GM12873 (cell line): ENCODE data around the gene C9orf43.

Source experiments
- TF ChIP-seq, protein P1 (sequence below): IDR thresholded peaks from 2 replicates; pipeline ENCODE4 v1.5.1; 2012; ENCODE audit warnings: low read depth, mild to moderate bottlenecking, moderate library complexity, low read length, control low read depth; ENCODE audit not compliant: insufficient read depth; ENCODE audit errors: missing control alignments

Gene C9orf43

GRCh38 chr9:113471143-113471542 is 60.6 kb downstream of the C9orf43 start:
- TF ChIP-seq, protein P1, sequence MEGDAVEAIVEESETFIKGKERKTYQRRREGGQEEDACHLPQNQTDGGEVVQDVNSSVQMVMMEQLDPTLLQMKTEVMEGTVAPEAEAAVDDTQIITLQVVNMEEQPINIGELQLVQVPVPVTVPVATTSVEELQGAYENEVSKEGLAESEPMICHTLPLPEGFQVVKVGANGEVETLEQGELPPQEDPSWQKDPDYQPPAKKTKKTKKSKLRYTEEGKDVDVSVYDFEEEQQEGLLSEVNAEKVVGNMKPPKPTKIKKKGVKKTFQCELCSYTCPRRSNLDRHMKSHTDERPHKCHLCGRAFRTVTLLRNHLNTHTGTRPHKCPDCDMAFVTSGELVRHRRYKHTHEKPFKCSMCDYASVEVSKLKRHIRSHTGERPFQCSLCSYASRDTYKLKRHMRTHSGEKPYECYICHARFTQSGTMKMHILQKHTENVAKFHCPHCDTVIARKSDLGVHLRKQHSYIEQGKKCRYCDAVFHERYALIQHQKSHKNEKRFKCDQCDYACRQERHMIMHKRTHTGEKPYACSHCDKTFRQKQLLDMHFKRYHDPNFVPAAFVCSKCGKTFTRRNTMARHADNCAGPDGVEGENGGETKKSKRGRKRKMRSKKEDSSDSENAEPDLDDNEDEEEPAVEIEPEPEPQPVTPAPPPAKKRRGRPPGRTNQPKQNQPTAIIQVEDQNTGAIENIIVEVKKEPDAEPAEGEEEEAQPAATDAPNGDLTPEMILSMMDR = no peak

DNA sequence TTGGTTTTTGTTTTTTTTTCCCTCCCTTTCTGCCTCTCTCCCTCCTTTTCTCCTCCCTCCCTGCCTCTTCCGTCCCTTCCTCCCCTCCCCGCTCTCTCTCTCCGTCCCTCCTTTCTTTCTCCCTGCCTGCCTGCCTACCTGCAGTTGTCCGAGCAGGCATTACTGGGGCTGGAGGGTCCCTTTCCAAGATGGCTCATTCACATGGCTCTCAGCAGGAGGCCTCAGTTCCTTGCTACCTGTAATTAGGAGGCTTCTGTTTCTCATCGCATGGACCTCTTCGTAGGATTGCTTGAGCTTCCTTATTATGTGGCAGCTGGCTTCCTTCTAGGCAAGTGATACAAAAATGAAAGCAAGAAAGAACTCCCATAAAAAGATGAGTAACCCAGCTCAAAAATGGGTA is 61.0 kb downstream of the C9orf43 start:
- TF ChIP-seq, protein P1 = no peak

DNA sequence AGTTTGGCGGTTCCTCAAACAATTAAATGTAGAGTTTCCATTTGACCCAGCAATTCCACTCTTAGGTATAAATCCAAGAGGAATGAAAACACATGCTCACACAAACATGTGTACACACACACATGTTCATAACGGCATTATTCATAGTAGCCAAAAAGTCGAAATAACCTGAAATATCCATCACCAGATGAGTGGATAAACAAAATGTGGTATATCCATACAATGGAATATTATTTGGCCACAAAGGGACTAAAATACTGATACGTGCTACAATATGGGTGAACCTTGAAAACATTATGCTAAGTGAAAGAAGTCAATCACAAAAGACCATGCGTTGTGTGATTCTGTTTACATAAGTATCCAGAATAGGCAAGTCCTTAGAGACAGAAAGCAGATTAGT is 61.7 kb downstream of the C9orf43 start:
- TF ChIP-seq, protein P1 = no peak

- TF ChIP-seq, protein P1 = no peak
Measured at GRCh38 chr9:113474360-113475028, 63.9 kb downstream of the C9orf43 start.

GRCh38 chr9:113475031-113475430 is 64.5 kb downstream of the C9orf43 start:
- TF ChIP-seq, protein P1 = no peak

DNA sequence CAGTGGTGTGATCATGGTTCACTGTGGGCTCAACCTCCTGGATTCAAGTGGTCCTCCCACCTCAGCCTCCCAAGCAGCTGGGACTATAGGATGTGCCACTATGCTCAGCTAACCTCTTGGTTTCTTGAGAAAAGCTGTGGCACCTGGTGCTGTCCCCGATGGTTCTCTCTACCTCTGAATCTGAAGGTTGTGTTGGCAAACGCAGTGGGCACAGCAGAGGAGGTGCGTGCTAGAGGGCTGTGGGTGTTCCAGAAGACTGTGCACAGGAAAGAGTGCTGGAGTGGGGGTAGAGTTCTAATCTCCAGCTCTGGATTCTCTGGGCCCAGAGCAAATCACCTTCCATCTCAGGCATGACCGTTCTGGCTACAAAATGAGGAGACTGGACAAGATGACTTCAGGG is 65.4 kb downstream of the C9orf43 start:
- TF ChIP-seq, protein P1 = no peak

GRCh38 chr9:113476511-113476916 is 66.0 kb downstream of the C9orf43 start:
- TF ChIP-seq, protein P1 = no peak

DNA sequence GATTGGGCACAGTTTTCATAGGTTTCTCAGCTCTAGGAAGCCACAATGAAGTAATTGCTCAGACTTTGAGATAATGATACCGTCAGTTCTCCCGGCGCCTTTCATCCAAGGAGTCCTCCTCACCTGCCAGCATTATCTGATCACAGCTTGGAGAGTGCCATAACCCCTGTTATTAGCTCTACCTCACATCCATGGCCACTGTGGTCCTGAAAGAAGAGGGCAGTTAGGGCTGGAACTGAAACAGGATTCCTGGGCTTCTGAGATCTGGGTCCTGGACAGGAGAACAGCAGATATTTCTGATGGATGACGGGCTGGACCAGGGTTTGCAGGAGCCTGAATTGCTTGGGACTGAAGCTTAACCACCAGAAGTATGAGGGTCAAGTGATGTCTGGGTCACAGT is 66.5 kb downstream of the C9orf43 start:
- TF ChIP-seq, protein P1 = no peak
